Activated CD8-positive, alpha-beta T cell treated with anti-CD3 and anti-CD28 coated beads for 36 hours (primary cell): Measurements from ENCODE around the gene KLHL29. TPM values are rescaled to one million over a fixed set of nuclear protein-coding genes. Genes with fewer than 3 reads are reported as not detected.
A peak's percentile ranks its signal among the peaks of the same experiment; 100 is the strongest.

Experiments used
- ATAC-seq: fragments of 200-7000 bp; cut with Tn5 transposase; one replicate; pipeline ENCODE4 v1.10.0; 2021; ENCODE audit warnings: mild to moderate bottlenecking, moderate library complexity
- CTCF ChIA-PET: fragments of 350-600 bp; sonication (Branson Sonifier 250); formaldehyde crosslinking; loops from one replicate; lab custom pipeline; 2021; ENCODE audit warnings: antibody characterized with exemption; lab: Charles Lee
- POLR2A ChIA-PET: fragments of 350-600 bp; sonication (Branson Sonifier 250); formaldehyde crosslinking; loops from one replicate; lab custom pipeline; 2021; ENCODE audit warnings: antibody characterized with exemption; lab: Charles Lee
- DNase-seq: peaks from one replicate; pipeline ENCODE4 v3.0.0-alpha.2; 2020
- H3K27ac Mint-ChIP-seq: one replicate; pipeline ENCODE4 v1.8.0; 2021; ENCODE audit warnings: mild to moderate bottlenecking, mixed read lengths
- H3K27me3 Mint-ChIP-seq: one replicate; pipeline ENCODE4 v1.8.0; 2021; ENCODE audit warnings: mixed read lengths
- H3K36me3 Mint-ChIP-seq: one replicate; pipeline ENCODE4 v1.8.0; 2021; ENCODE audit warnings: low read depth, mixed read lengths
- H3K4me1 Mint-ChIP-seq: one replicate; pipeline ENCODE4 v1.8.0; 2021; ENCODE audit warnings: low read depth, mixed read lengths
- H3K4me3 Mint-ChIP-seq: one replicate; pipeline ENCODE4 v1.8.0; 2021; ENCODE audit warnings: mild to moderate bottlenecking, moderate library complexity, mixed read lengths
- H3K9me3 Mint-ChIP-seq: one replicate; pipeline ENCODE4 v1.8.0; 2021; ENCODE audit warnings: mixed read lengths
- CTCF ChIP-seq: fragments of 200-600 bp; IDR thresholded peaks from one replicate; pipeline ENCODE4 v1.8.0; 2022; ENCODE audit warnings: antibody characterized with exemption, mild to moderate bottlenecking
- intact Hi-C: fragments of 100-400 bp; cut with micrococcal nuclease; formaldehyde crosslinking; loops from one replicate; pipeline ENCODE4 v1.10.0; 2022
- total RNA-seq, 2 experiments: library from RNA; stranded (reverse); gene quantifications; one replicate each; pipeline ENCODE4 v1.2.3, GENCODE V29; 2021

KLHL29 gene
- total RNA-seq, 2 experiments from 2014 or later = 1.0 to 1.2 TPM

GRCh38 chr2:23542230-23542789, 157.3 kb downstream of the KLHL29 start:
- no peak for TF ChIP-seq CTCF
- Mint-ChIP-seq H3K27me3 (no peaks in the 10 kb centered on the region), H3K27ac (no peak overlapping the region), H3K36me3 (no peaks in the 10 kb centered on the region), H3K9me3 (no peaks in the 10 kb centered on the region), H3K4me3 (no peak overlapping the region), H3K4me1 (peaks cover 5% of the 10 kb centered on the region)
- ChIA-PET POLR2A (no interaction called here), CTCF (interaction anchor here (1.7 kb wide), 1 partner anchor 10 kb away, joined by 7 read pairs; no protein-coding TSS in a partner anchor)
- intact Hi-C loops = no loop called here
- no peak for ATAC-seq
- DNase-seq = no peak

GRCh38 chr2:23543302-23543701, 158.3 kb downstream of the KLHL29 start:
- intact Hi-C loops = no loop called here
- no peaks in the 10 kb centered on the region for H3K36me3 Mint-ChIP-seq
- no peak overlapping the region for H3K27ac Mint-ChIP-seq
- ATAC-seq = no peak
- H3K9me3 Mint-ChIP-seq = no peaks in the 10 kb centered on the region
- ChIA-PET CTCF (interaction anchor here (1.7 kb wide), 1 partner anchor 11 kb away, joined by 7 read pairs; no protein-coding TSS in a partner anchor), POLR2A (no interaction called here)
- peaks cover 4% of the 10 kb centered on the region for H3K4me1 Mint-ChIP-seq
- DNase-seq = no peak
- no peak overlapping the region for H3K4me3 Mint-ChIP-seq
- TF ChIP-seq CTCF = no peak
- H3K27me3 Mint-ChIP-seq = no peaks in the 10 kb centered on the region

GRCh38 chr2:23543728-23544127, 158.7 kb downstream of the KLHL29 start:
- Mint-ChIP-seq H3K9me3 (no peaks in the 10 kb centered on the region), H3K36me3 (no peaks in the 10 kb centered on the region), H3K27ac (no peak overlapping the region), H3K27me3 (no peaks in the 10 kb centered on the region), H3K4me1 (peaks cover 2% of the 10 kb centered on the region), H3K4me3 (no peak overlapping the region)
- ATAC-seq (no peak), DNase-seq (no peak)
- ChIA-PET POLR2A (no interaction called here), CTCF (interaction anchor here (1.7 kb wide), 1 partner anchor 11 kb away, joined by 7 read pairs; no protein-coding TSS in a partner anchor)
- no peak for TF ChIP-seq CTCF
- intact Hi-C loops = no loop called here

GRCh38 chr2:23544589-23545295, 159.8 kb downstream of the KLHL29 start:
- ChIA-PET POLR2A (no interaction called here), CTCF (no interaction called here)
- Mint-ChIP-seq H3K9me3 (no peaks in the 10 kb centered on the region), H3K36me3 (no peaks in the 10 kb centered on the region), H3K4me1 (peaks cover 2% of the 10 kb centered on the region), H3K27ac (no peak overlapping the region), H3K27me3 (no peaks in the 10 kb centered on the region), H3K4me3 (no peak overlapping the region)
- ATAC-seq (no peak), DNase-seq (no peak)
- intact Hi-C loops = no loop called here
- no peak for TF ChIP-seq CTCF

GRCh38 chr2:23545396-23545795, 160.4 kb downstream of the KLHL29 start:
- H3K27ac Mint-ChIP-seq = no peak overlapping the region
- ChIA-PET POLR2A (no interaction called here), CTCF (no interaction called here)
- no peak for TF ChIP-seq CTCF
- intact Hi-C loops = no loop called here
- peaks cover 7% of the 10 kb centered on the region for H3K4me1 Mint-ChIP-seq
- no peaks in the 10 kb centered on the region for H3K9me3 Mint-ChIP-seq
- no peaks in the 10 kb centered on the region for H3K36me3 Mint-ChIP-seq
- H3K27me3 Mint-ChIP-seq = no peaks in the 10 kb centered on the region
- no peak overlapping the region for H3K4me3 Mint-ChIP-seq
- DNase-seq (no peak), ATAC-seq (peak; percentile 56)
